ENCODE measurements around the gene SRGAP3.

- TF ChIP-seq EZH2 (IDR thresholded peaks at IDR 0.05; ENCODE audit: insufficient read depth, poor library complexity, severe bottlenecking) = no peak
- no peak for TF ChIP-seq EZH2phosphoT487 (IDR thresholded peaks at IDR 0.05; ENCODE audit: insufficient read depth, low read depth)
Observed at GRCh38 chr3:9033867-9034266, 215.6 kb downstream of the SRGAP3 start.
